GM18498 (cell line): ENCODE data around the gene CPNE2.
"Not testable (repeated sequence)": the region's sequence is repeated elsewhere in the genome, so short reads cannot be mapped to it uniquely, and the experiment has no call there.

Experiments
- ATAC-seq: cut with Tn5 transposase; IDR thresholded peaks from one replicate; pipeline ENCODE4 v1.9.1; 2021; ENCODE audit warnings: mild to moderate bottlenecking, moderate library complexity; ENCODE audit not compliant: unreplicated experiment

The CPNE2 gene

DNA sequence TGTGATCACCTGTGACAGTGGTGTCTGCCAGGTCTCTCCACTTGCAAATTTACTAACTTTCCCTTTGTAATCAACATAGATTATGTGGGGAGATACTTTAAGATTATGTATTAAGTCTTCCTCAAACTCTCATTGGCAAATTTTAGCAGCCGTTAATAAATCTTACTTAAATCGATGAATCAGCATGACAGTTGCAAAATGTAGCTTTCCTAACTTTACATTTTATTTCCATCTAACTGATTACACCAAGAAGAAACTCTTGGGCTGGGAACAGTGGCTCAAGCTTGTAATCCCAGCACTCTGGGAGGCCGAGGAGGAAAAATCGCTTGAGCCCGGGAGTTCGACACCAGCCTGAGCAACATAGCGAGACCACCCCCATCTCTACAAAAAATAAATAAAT, 23.3 kb upstream of the CPNE2 start:
- no peak for ATAC-seq

DNA sequence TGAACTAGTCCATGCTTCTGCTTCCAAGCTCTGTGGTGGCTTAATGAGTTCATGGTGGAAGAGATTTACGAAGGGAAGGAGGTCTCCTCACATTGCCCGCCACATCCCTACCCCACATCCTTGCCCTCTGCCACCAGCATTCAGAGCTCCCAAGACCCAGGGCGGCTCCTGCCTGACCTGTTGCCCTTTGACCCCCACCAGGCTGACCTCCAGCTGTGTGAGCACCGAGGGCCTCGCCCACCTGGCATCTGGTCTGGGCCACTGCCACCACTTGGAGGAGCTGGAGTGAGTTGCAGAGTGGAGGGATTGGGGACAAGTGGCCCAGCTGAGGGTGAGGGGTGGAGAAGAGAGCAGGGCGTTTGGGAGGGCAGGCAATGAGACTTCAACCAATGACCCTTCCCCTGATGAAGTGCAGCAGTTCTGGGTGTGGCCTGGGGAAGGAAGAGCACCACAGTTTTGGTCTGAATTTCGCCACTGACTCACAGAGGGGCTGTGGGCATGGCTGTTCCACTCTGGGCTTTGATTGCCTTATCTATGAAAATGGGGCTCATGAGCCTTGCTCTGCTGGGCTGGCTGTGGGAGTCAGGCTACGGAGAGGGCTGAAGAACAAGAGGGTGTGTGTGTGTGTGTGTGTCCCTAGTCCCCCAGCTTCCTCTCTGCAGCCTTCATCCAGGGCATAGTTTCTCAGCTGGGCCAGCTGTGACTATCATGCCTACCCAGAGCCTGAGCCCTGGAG, 22.6 kb upstream of the CPNE2 start:
- no peak for ATAC-seq

DNA sequence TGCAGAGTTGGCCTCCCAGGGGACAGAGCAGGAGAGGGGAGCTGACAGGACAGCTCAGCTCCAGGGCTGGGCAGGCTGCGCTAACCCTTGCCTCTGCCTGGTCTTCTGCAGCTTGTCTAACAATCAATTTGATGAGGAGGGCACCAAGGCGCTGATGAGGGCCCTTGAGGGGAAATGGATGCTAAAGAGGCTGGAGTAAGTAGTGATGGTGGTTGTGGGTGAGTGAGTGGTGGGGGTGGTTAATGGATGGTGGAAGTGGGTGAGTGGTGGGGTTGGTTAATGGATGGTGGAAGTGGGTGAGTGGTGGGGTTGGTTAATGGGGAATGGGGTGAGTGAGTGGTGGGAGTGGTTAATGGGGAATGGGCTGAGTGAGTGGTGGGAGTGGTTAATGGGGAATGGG, 22.0 kb upstream of the CPNE2 start:
- no peak for ATAC-seq

DNA sequence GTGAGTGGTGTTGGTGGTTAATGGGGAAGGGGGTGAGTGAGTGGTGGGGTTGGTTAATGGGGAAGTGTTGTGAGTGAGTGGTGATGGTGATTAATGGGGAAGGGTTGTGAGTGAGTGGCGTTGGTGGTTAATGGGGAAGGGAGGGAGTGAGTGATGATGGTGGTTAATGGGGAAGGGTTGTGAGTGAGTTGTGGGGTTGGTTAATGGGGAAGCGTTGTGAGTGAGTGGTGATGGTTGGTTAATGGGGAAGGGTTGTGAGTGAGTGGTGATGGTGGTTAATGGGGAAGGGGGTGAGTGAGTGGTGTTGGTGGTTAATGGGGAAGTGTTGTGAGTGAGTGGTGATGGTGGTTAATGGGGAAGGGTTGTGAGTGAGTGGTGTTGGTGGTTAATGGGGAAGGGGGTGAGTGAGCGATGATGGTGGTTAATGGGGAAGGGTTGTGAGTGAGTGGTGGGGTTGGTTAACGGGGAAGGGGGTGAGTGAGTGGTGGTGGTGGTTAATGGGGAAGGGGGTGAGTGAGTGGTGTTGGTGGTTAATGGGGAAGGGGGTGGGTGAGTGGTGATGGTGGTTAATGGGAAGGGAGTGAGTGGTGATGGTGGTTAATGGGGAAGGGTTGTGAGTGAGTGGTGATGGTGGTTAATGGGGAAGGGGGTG, 21.2 kb upstream of the CPNE2 start:
- ATAC-seq, result not testable (repeated sequence)

DNA sequence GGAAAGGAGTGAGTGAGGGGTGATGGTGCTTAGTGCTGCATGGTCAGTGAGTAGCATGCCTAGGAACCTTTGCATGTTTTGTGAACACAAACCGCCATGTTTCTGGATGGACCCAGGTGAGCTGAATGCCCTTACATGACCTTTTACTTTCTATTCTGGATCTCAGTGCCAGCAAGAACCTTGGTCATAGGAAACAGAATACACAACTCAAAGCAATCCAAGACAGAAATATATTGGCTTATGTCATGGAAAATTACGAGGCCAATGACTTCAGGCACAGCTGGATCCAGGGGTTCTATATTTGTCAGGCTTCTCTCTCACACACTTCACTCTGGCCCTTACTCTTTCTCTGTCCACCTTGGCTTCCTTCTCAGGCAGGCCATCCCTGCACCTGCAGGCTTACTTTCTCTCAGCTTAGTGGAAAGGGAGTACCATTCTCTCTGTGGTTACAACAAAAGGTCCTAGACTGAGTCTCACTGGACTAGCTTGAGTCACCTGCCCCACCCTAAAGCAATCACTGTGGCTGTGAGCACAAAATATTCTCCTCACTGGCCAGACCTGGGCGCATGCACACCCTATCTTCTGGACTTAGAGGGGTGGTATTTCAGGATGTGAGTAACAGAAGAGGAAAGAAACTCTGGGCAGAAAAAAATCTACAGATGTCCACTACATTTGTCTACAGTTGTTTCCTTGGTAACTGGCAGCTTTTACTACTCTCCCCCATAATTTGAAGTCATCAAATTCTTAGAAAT, 20.4 kb upstream of the CPNE2 start:
- ATAC-seq, result no peak

DNA sequence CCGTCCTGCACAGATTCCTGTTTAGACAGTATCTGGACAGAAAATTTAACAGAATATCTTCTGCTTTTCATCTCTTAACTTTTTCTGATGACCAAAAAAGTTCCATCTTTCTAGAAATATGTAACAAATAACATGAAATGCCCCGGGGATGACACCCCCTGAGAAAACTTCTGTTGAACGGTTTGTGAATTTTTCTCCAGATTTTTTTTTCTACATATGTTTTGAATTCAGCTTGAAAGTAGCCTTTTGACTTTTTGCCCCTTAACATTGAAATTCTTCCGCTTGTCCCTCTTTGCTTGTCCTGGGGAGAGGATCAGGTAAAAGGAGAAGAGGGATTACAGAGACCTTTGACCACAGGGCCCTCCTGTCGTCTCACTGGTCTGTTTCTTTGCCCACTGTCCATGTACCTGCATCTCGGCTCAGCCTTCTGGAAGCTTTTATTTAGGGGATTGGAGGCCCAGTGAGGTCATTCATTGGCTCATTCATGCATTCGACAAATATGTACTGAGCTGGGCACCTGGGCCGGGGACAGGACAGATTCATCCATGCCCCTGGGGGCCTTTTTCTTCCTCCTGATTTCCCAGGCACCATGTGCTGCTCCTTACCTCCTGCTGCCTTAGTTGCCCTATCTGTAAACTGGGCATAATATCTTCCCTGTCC, 19.6 kb upstream of the CPNE2 start:
- ATAC-seq, result no peak

DNA sequence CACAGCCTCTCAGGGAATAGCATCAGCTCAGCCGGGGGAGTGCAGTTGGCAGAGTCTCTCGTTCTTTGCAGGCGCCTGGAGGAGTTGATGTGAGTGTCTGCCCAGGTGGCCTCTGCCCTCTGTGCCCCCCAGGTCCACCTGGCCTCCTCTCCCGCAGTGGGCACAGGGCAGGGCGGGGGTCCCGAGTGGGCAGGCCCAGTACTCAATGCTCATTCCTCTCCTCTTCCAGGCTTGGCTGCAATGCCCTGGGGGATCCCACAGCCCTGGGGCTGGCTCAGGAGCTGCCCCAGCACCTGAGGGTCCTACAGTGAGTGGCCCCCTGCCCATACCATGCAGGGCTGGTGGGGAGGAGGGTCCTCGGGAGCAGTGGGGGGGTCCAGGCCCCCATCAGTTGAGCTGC, 14.7 kb upstream of the CPNE2 start:
- ATAC-seq, result no peak

DNA sequence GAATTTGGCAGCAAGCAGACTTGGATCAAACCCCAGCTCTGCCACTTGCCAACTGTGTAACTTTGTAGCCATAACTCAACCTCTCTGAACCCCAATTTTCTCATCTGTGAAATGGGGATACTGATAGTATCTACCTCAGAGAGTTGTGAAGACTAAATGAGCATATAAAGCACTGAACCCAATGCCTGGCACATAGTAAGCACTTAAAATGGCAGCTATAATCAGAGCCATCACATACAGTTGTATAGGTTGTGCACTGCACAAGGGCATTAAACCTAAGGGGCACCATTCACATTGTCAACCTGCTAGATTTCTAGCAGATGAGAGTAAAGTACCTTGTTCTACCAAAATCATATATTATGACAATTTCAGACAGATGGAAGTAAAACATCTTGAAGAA, 10.6 kb upstream of the CPNE2 start:
- no peak for ATAC-seq

DNA sequence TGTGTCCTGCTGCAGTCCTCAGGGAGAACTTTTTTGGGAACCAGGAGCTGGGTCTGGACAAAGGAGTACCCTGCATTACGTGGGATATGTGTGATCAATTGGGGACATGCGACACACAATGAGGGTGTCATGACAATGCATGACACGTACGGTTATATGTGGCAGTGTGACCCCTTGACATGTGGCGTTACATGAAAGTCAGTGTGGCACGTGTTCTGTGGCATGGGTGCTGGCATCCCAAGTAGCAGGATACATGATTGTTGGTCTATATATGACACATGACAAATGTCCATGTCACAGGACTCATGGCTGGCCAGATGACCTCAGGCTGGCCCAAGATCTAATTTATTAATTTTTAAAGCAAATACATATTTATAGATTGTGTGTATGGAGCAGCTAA, 9.7 kb upstream of the CPNE2 start:
- no peak for ATAC-seq

DNA sequence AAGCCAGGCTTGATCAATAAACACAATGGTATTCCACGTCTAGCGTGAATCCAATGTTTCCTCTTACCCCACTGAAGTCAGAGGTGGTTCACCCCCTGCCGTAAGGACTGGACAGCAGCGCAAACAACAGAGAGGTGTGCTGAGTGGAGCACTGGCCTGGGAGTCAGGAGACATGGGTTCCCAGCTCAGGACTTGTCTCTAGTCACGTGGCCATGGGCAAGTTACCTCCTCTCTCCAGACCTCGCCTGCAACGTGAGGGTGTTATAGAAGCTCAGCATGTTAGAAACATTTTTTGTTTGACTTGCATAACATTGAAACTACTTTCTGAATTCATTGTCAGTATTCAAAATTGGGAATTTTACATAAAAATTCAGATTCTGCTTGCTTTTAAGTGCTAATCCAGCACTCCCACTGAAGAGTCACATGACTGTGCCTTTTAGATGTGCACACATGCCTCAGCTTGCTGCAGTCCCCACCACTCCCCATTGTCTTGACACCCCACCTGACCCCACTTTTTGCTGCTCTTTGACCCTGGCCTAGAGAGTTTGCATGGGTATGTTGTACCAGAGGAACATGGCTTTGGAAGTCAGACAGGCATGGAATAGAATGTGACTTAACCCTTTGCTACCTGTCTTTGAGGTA, 8.8 kb upstream of the CPNE2 start:
- no peak for ATAC-seq

DNA sequence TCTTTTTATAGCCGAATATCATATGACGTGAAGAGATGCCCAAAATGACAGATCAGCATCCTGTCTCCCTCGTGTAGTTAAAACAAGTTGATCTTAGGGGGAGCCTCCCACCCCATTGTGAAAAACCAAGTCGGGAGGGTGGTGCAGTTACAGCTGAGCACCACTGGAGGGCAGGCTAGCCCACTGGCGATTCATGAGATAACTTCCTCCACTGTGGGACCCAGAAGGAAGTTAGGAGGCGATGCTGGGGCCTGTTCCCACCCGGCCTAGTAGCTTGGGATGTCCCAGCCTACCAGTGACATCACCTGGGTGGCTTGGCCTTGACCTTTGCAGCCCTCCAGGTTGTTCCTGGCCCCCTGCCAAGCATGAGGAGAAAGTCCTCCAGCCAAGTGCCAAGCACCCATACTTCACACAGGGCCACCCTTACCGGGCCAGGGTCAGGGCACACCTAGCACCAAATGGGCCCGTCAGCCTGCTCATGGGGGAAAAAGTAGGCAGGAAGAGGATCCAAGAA, 8.1 kb upstream of the CPNE2 start:
- ATAC-seq, result peak; percentile 60

DNA sequence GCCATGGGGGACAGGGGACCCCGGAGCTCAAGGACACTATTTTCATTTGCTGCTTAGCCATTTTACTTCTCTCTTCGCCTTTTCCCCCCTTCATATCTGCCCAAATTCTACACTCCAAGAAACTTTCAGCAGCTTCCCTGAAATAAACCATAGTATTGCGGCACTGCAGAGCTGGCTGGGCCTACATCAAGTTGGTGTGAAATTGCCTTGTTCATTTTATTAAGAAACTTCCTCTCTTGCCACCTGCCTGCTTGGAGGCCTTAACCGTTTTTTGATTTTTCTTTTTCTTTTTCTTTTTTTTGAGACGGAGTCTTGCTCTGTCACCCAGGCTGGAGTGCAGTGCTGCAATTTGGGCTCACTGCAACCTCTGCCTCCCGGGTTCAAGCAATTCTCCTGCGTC, 7.4 kb upstream of the CPNE2 start:
- ATAC-seq, result no peak

DNA sequence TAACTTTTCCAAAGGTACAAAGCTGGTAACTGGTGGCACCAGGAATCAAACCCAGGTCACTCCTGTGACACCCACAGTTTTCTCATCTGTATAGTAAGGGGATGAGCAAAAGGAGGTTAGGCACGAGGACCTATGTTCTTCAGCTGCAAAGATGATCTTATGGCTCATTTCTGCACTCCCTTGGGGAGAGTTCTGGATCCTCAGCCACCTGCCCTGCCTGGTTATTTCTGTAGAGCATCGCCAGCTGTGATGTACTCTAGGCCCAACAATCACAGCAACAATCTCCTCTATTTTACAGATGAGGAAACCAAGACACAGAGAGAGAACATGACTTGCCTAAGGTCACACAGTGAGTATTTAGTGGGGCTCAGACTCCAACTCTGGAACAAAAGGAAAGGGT, 5.4 kb upstream of the CPNE2 start:
- ATAC-seq, result no peak

DNA sequence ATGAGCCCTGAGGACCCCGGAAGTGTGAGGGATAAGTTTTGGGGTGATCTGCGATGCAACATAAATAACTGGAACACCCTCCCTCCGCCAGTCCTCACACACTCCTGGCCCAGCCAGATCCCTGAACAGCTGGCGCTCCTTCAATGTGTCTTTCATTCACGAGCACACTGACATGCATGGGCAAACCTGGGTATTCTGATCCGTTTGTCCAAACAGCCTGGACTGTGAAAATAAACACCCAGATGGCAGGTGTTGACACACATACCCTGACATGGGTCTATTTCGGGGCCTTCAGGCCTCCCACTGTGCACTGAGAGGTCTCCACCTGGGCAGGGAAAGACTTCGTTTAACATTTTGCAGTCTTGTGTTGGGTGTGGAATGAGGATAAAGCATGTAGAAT, 3.0 kb upstream of the CPNE2 start:
- ATAC-seq, result no peak

DNA sequence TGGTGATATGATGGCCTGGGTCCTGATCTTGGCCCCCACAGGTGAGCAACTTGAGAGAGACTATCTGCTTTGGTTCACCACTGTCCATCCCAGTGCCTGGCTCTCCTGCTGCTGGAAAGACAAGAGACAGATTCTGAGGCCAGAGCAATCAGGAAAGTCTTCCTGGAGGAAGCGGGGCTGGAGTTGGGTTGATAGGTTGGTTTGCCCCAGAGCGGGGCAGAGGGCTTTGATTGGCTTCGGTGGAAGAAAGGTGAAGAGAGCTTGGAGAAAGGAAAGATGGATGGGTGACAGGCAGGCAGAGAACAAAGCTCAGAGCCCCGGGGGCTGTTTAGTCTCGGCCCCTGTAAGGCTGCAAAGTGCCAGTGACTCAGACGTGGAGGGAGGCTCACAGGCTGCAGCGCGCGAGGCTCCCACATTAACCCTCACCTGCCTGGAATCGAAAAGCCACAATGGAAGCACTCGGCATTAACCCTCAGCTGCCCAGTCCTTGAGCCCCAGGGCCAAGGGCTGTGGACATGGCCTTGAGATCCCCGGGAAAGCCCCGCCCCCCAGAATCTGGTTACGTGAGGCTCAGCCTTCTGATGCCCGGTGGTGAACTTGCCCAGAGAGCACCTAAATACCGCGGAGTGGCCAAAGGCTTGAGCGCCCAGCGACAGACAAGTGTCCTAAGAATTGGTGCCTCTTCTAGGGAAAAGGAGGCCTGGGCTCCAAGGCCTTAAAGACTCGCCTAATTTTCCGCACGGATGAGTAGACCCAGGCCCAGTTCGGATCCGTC, 996 bp upstream of the CPNE2 start:
- ATAC-seq, result no peak

DNA sequence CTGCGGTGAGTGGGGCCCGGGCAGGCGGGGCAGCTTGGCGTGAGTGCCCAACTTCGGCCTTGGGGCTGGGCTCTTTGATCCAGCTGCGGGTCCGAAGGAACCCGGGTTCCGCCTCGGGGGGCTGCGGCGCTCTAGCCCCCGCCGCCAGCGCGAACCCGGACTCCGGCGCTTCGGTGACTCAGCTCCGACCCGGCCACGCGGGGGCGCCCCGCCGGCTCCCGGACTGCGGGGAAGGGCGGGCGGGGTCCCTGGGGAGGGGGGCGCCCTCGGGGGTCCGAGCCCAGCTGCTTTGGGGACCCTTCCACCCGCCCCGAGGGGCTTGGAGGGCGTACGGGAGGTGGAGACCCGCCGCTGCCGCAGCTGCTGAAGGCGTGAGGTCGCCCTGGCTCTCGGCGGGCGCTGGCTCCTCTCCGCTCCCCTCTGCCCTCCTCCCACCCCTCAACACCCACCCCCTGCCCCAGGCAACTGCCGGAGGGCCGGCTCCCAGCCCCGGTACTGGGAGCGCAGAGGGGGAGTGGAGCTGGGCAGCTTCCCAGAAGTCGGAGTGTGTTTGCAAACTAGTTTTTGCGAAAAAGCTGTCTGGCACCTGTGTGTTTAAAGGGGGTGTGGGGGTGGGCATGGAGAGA, 516 bp downstream of the CPNE2 start:
- peak; percentile 46 for ATAC-seq

DNA sequence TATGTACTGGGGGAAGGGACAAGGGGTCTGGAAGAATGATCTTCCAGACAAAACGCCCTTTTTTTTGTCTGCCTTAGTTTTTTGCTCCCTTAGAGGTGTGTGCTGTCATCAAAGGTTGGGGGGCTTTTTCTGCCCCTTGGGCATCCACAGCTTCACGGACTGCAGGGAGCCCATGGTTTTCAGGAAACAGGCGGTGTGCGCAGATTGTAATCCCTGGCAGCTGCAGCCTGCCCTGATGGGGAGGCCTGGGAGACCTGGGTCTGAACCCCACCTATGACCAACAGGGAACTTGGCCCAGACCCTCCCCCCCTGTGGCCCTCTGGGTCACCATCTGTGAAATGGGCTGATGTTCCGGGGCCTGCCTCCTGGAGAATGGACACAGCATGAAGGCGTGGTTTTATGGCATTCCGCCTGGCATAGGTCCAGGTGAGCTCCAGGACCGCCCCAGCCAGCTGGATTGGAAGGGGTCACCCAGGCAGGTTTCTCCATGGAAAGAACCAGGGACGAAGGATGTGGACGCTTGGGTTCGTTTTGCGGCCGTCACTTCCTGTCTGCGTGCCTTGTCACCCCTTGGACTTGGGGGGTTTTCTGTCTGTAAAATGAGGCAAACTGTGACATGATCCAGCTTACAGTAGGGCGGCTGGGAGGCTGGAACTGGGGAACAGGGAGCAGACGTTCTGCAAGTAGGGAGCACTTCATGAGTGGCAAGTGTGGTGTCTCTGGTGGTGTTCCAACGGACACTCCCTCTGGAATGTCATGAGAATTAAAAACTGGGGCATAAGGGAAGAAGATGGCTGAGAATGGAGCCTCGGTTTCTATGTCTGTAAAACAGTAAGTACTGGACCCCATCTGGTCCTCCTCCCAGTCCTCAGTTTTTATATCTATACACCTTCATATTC, 1.5 kb downstream of the CPNE2 start:
- no peak for ATAC-seq

DNA sequence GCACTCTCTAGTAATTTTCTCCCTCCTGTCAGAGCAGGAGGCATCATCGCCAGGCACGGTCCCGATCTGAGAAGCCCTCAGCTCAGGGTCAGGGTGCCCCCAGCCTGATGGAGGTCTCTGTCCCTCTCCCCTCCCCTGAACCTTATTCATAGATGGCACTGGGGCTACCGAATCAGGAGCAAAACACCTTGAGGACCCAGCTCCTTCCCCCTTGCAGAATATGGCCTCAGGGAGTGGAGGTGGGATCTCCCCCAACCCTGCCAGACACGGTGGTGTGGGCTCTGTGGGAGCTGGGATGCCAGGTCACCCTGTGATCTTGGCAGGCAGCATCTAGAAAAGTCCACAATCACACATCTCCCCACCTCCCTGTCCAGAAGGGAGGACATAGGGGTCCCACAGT, 2.5 kb downstream of the CPNE2 start:
- ATAC-seq, result no peak

DNA sequence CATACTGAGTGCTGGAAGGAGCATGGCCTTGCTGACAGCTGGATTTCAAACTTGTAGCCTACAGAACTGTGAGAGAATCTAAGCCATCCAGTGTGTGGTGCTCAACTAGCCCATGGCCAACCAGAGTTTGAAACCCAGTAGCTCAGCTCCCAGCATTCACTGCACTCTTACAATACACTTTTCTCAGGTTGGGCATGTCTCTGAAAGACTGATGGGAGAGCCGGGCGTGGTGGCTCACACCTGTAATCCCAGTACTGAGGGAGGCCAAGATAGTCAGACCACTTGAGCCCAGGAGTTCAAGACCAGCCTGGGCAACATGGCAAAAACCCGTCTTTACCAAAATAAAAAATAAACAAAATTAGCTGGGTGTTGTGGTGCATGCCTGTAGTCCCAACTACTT, 3.8 kb downstream of the CPNE2 start:
- no peak for ATAC-seq
